ENCODE measurements around the gene OBSCN.

OBSCN gene

GRCh38 chr1:228295201-228295600 is 87.4 kb downstream of the OBSCN start:
- no peaks in the 10 kb centered on the region for H4K20me1 ChIP-seq (ENCODE audit: insufficient read depth, low read length)
- TF ChIP-seq CTCF (IDR thresholded peaks at IDR 0.05; ENCODE audit: low read length): no peak
- no peak for TF ChIP-seq EZH2 (IDR thresholded peaks at IDR 0.05; ENCODE audit: borderline replicate concordance, low read length)
- H3K79me2 ChIP-seq (ENCODE audit: insufficient read depth, low read length): no peaks in the 10 kb centered on the region
- no peaks in the 10 kb centered on the region for H3K9me3 ChIP-seq (ENCODE audit: low read length)
- no peak overlapping the region for H3K4me2 ChIP-seq (ENCODE audit: low read length)
- no peaks in the 10 kb centered on the region; the same call in 1 of the 2 replicates for H3K36me3 ChIP-seq (ENCODE audit: insufficient read depth, low read length)
- H3F3A ChIP-seq (ENCODE audit: insufficient read depth, low read length): no peaks in the 10 kb centered on the region
- H3K9me2 ChIP-seq (ENCODE audit: low read depth, low read length): no peaks in the 10 kb centered on the region
- no peak overlapping the region for H3K27ac ChIP-seq (ENCODE audit: low read depth, low read length, poor library complexity, severe bottlenecking)
- H3K4me1 ChIP-seq (ENCODE audit: insufficient read depth, low read length, severe bottlenecking): no peaks in the 10 kb centered on the region
- no peak overlapping the region for H3K9ac ChIP-seq (ENCODE audit: low read length)
- H3K27me3 ChIP-seq (ENCODE audit: insufficient read depth, low read length): peaks cover 11% of the 10 kb centered on the region; the same call in 1 of the 2 replicates
- no peak overlapping the region for H2AFZ ChIP-seq (ENCODE audit: low read length)
- H3K4me3 ChIP-seq (ENCODE audit: low read depth, low read length, poor library complexity, severe bottlenecking): no peak overlapping the region

- no peak overlapping the region for H3K27ac ChIP-seq (ENCODE audit: low read depth, low read length, poor library complexity, severe bottlenecking)
- H3K4me1 ChIP-seq (ENCODE audit: insufficient read depth, low read length, severe bottlenecking): no peaks in the 10 kb centered on the region
- H2AFZ ChIP-seq (ENCODE audit: low read length): no peak overlapping the region
- H3K4me3 ChIP-seq (ENCODE audit: low read depth, low read length, poor library complexity, severe bottlenecking): no peak overlapping the region
- no peaks in the 10 kb centered on the region for H3K9me2 ChIP-seq (ENCODE audit: low read depth, low read length)
- no peaks in the 10 kb centered on the region for H4K20me1 ChIP-seq (ENCODE audit: insufficient read depth, low read length)
- no peak overlapping the region for H3K4me2 ChIP-seq (ENCODE audit: low read length)
- no peaks in the 10 kb centered on the region for H3F3A ChIP-seq (ENCODE audit: insufficient read depth, low read length)
- peaks cover 11% of the 10 kb centered on the region; the same call in 1 of the 2 replicates for H3K27me3 ChIP-seq (ENCODE audit: insufficient read depth, low read length)
- no peak overlapping the region for H3K9ac ChIP-seq (ENCODE audit: low read length)
- no peaks in the 10 kb centered on the region for H3K79me2 ChIP-seq (ENCODE audit: insufficient read depth, low read length)
- TF ChIP-seq CTCF (IDR thresholded peaks at IDR 0.05; ENCODE audit: low read length): no peak
- TF ChIP-seq EZH2 (IDR thresholded peaks at IDR 0.05; ENCODE audit: borderline replicate concordance, low read length): no peak
- no peaks in the 10 kb centered on the region for H3K9me3 ChIP-seq (ENCODE audit: low read length)
- H3K36me3 ChIP-seq (ENCODE audit: insufficient read depth, low read length): no peaks in the 10 kb centered on the region; the same call in 1 of the 2 replicates
These were observed 88.1 kb downstream of the OBSCN start for GRCh38 chr1:228295981-228296380.

- Histone ChIP-seq H3F3A (ENCODE audit: insufficient read depth, low read length) (no peaks in the 10 kb centered on the region), H2AFZ (ENCODE audit: low read length) (no peak overlapping the region), H3K36me3 (ENCODE audit: insufficient read depth, low read length) (no peaks in the 10 kb centered on the region; the same call in 1 of the 2 replicates), H4K20me1 (ENCODE audit: insufficient read depth, low read length) (no peaks in the 10 kb centered on the region), H3K4me2 (ENCODE audit: low read length) (no peak overlapping the region), H3K27ac (ENCODE audit: low read depth, low read length, poor library complexity, severe bottlenecking) (no peak overlapping the region), H3K9me3 (ENCODE audit: low read length) (peaks cover 9% of the 10 kb centered on the region), H3K9ac (ENCODE audit: low read length) (no peak overlapping the region), H3K27me3 (ENCODE audit: insufficient read depth, low read length) (peaks cover 11% of the 10 kb centered on the region; the same call in 1 of the 2 replicates), H3K4me1 (ENCODE audit: insufficient read depth, low read length, severe bottlenecking) (no peaks in the 10 kb centered on the region), H3K4me3 (ENCODE audit: low read depth, low read length, poor library complexity, severe bottlenecking) (no peak overlapping the region), H3K9me2 (ENCODE audit: low read depth, low read length) (no peaks in the 10 kb centered on the region), H3K79me2 (ENCODE audit: insufficient read depth, low read length) (no peaks in the 10 kb centered on the region)
- TF ChIP-seq EZH2 (IDR thresholded peaks at IDR 0.05; ENCODE audit: borderline replicate concordance, low read length) (no peak), CTCF (IDR thresholded peaks at IDR 0.05; ENCODE audit: low read length) (no peak)
These were observed 89.4 kb downstream of the OBSCN start for GRCh38 chr1:228297242-228297641.
